Measurements from ENCODE around the gene SPCS1.

- TF ChIP-seq, protein P1, sequence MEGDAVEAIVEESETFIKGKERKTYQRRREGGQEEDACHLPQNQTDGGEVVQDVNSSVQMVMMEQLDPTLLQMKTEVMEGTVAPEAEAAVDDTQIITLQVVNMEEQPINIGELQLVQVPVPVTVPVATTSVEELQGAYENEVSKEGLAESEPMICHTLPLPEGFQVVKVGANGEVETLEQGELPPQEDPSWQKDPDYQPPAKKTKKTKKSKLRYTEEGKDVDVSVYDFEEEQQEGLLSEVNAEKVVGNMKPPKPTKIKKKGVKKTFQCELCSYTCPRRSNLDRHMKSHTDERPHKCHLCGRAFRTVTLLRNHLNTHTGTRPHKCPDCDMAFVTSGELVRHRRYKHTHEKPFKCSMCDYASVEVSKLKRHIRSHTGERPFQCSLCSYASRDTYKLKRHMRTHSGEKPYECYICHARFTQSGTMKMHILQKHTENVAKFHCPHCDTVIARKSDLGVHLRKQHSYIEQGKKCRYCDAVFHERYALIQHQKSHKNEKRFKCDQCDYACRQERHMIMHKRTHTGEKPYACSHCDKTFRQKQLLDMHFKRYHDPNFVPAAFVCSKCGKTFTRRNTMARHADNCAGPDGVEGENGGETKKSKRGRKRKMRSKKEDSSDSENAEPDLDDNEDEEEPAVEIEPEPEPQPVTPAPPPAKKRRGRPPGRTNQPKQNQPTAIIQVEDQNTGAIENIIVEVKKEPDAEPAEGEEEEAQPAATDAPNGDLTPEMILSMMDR (IDR thresholded peaks at IDR 0.05) = no peak
- TF ChIP-seq POLR2AphosphoS5 (IDR thresholded peaks at IDR 0.05) (no peak), POLR2A (IDR thresholded peaks at IDR 0.05) (no peak)
Measured at GRCh38 chr3:52689151-52689550, 16.8 kb upstream of the SPCS1 start.
